ENCODE measurements around the gene ABHD11. TPM values are rescaled to one million over a fixed set of nuclear protein-coding genes. Genes with fewer than 3 reads are reported as not detected.

ABHD11 gene
- total and polyA plus RNA-seq, 2 experiments from 2014 or later = 18.1 to 20.8 TPM

DNA sequence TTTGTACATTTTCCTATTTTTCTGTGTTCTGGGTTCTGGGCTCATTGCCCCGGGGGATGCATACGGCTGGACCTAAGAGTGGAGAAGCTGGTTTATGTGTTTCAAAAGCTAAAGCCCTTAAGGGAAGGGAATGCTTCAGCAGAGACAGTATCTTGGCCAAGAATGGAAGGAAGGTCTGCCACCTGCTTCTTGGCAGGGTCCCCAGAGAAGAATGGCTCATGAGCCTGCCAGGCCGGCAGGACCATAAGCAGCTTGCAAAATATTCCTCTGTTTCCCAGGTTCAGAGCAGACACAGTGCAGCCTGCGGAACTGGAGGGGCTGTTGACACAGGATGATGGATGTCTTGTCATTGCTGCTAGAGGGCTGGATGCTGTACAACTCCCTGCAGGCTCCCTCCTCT lies 7.8 kb upstream of the ABHD11 start:
- H3K27ac ChIP-seq = no peak overlapping the region
- H3K9me2 ChIP-seq (ENCODE audit: insufficient read depth) = no peaks in the 10 kb centered on the region
- H3F3A ChIP-seq (ENCODE audit: insufficient read depth) = no peaks in the 10 kb centered on the region
- no peaks in the 10 kb centered on the region for H3K79me2 ChIP-seq (ENCODE audit: insufficient read depth)
- no peak for DNase-seq
- H2AFZ ChIP-seq = no peak overlapping the region
- no peaks in the 10 kb centered on the region for H4K20me1 ChIP-seq (ENCODE audit: insufficient read depth)
- no peaks in the 10 kb centered on the region for H3K27me3 ChIP-seq (replicated peaks; ENCODE audit: insufficient read depth)
- H3K4me1 ChIP-seq (ENCODE audit: insufficient read depth) = no peaks in the 10 kb centered on the region
- H3K4me2 ChIP-seq (ENCODE audit: unreplicated experiment) = no peak overlapping the region
- H3K9ac ChIP-seq = no peak overlapping the region
- H3K9me3 ChIP-seq (ENCODE audit: low read depth) = no peaks in the 10 kb centered on the region
- WGBS, 2 experiments (ENCODE audit: low coverage in 1 of 2, low lambda C conversion rate in 2 of 2, missing lambda C conversion rate in 2 of 2) = 78 to 81% methylated on average over 4 of the region's 4 CpGs
- in situ Hi-C loops (cut with MboI) = no loop called here
- TF ChIP-seq EZH2phosphoT487 (IDR thresholded peaks at IDR 0.05; ENCODE audit: insufficient read depth, low read depth) (no peak), EZH2 (IDR thresholded peaks at IDR 0.05; ENCODE audit: insufficient read depth, poor library complexity, severe bottlenecking) (no peak)
- no peak overlapping the region for H3K4me3 ChIP-seq
- no peaks in the 10 kb centered on the region for H3K36me3 ChIP-seq (ENCODE audit: low read depth)

DNA sequence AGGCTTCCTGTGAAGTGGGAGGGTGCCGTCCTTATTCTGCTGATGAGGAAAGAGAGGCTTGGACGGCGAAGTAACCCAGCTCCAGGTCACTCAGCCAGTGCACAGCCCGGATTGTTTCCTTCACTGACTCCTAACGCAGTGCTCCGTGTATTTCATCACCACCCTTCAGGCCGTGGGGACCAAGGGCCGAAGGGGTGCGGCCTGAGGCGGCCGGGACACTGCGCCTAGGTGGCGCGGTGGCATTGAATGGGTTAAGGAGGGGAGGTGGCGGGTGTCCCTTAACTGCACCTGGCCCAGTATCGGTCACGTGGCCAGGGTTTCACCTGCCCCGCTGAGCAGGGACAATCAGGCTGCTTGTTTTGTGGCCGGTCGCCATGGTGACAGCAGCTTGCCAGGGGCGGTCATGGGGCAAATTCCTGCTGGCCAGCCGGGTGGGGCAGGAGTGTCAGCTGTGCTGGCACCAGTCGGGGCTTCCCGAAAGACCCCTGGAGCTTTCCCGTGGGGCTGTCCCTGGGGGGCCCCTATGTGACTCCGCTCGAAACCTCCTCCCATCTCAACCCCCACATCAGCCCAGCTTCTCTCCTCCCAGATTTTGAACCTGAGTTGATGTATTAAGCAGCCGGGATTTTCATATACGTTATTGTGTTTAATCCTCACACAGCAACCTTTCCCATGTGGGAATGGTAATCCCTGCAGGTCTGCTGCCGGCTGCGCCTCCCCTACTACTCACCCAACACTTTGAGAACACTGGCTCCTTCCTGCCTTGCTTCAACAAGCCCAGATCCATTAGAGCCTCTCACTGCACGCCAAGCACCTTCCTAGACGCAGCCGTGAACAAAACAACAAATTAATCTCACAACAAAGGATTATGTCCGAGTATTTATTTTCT lies 4.4 kb upstream of the ABHD11 start:
- Histone ChIP-seq H3K27ac (no peak overlapping the region), H3K9ac (no peak overlapping the region)

GRCh38 chr7:73742338-73742752 lies 3.7 kb upstream of the ABHD11 start:
- Histone ChIP-seq H3K79me2 (ENCODE audit: insufficient read depth) (no peaks in the 10 kb centered on the region), H3K4me1 (ENCODE audit: insufficient read depth) (no peaks in the 10 kb centered on the region), H4K20me1 (ENCODE audit: insufficient read depth) (no peaks in the 10 kb centered on the region), H3F3A (ENCODE audit: insufficient read depth) (no peaks in the 10 kb centered on the region), H3K4me3 (no peak overlapping the region), H3K36me3 (ENCODE audit: low read depth) (no peaks in the 10 kb centered on the region), H3K9me3 (ENCODE audit: low read depth) (no peaks in the 10 kb centered on the region), H3K4me2 (ENCODE audit: unreplicated experiment) (no peak overlapping the region), H3K27ac (no peak overlapping the region), H2AFZ (no peak overlapping the region), H3K9me2 (ENCODE audit: insufficient read depth) (no peaks in the 10 kb centered on the region), H3K9ac (no peak overlapping the region), H3K27me3 (replicated peaks; ENCODE audit: insufficient read depth) (no peaks in the 10 kb centered on the region)
- in situ Hi-C loops (cut with MboI) = no loop called here
- WGBS, 2 experiments (ENCODE audit: low coverage in 1 of 2, low lambda C conversion rate in 2 of 2, missing lambda C conversion rate in 2 of 2) = 66 to 73% methylated on average over 7 of the region's 7 CpGs
- TF ChIP-seq EZH2phosphoT487 (IDR thresholded peaks at IDR 0.05; ENCODE audit: insufficient read depth, low read depth) = no peak
- no peak for TF ChIP-seq EZH2 (IDR thresholded peaks at IDR 0.05; ENCODE audit: insufficient read depth, poor library complexity, severe bottlenecking)
- DNase-seq = no peak

More for the DNA sequence above, 4.4 kb upstream of the ABHD11 start:
- no peaks in the 10 kb centered on the region for H3K36me3 ChIP-seq (ENCODE audit: low read depth)
- TF ChIP-seq EZH2 (IDR thresholded peaks at IDR 0.05; ENCODE audit: insufficient read depth, poor library complexity, severe bottlenecking) = no peak
- TF ChIP-seq EZH2phosphoT487 (IDR thresholded peaks at IDR 0.05; ENCODE audit: insufficient read depth, low read depth) = no peak
- 66 to 69% methylated on average over 29 to 35 of the region's 35 CpGs for WGBS, 2 experiments (ENCODE audit: low coverage in 1 of 2, low lambda C conversion rate in 2 of 2, missing lambda C conversion rate in 2 of 2)
- H3K27me3 ChIP-seq (replicated peaks; ENCODE audit: insufficient read depth) = no peaks in the 10 kb centered on the region
- no peaks in the 10 kb centered on the region for H3K9me3 ChIP-seq (ENCODE audit: low read depth)
- H3K4me1 ChIP-seq (ENCODE audit: insufficient read depth) = no peaks in the 10 kb centered on the region
- H3K79me2 ChIP-seq (ENCODE audit: insufficient read depth) = no peaks in the 10 kb centered on the region
- H3K4me2 ChIP-seq (ENCODE audit: unreplicated experiment) = no peak overlapping the region
- no peak overlapping the region for H3K4me3 ChIP-seq
- H2AFZ ChIP-seq = no peak overlapping the region
- in situ Hi-C loops (cut with MboI) = no loop called here
- no peak for DNase-seq
- H4K20me1 ChIP-seq (ENCODE audit: insufficient read depth) = no peaks in the 10 kb centered on the region
- H3F3A ChIP-seq (ENCODE audit: insufficient read depth) = no peaks in the 10 kb centered on the region
- no peaks in the 10 kb centered on the region for H3K9me2 ChIP-seq (ENCODE audit: insufficient read depth)

DNA sequence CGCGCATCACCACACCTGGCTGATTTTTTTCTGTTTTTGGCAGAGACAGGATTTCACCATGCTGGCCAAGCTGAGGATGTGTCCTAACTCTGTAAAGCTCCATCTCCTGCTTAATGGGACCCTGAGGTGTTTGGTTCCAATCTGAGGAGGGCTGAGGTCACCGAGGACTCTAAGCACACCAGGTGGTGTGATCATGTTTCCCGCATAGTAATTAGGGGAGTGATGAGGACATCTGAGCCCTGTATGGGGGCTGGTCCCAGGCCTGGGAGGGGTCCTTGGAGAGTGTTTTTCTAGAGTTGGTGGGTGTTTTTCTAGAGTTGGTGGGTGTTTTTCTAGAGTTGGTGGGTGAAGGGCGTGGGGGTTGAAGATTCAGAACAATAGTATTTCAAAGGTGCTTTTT lies 3.0 kb upstream of the ABHD11 start:
- Histone ChIP-seq H2AFZ (no peak overlapping the region), H3K9me3 (ENCODE audit: low read depth) (no peaks in the 10 kb centered on the region), H3K4me3 (no peak overlapping the region), H4K20me1 (ENCODE audit: insufficient read depth) (no peaks in the 10 kb centered on the region), H3K27me3 (replicated peaks; ENCODE audit: insufficient read depth) (no peaks in the 10 kb centered on the region), H3K9ac (no peak overlapping the region), H3K27ac (no peak overlapping the region), H3K4me1 (ENCODE audit: insufficient read depth) (no peaks in the 10 kb centered on the region), H3K36me3 (ENCODE audit: low read depth) (no peaks in the 10 kb centered on the region), H3K79me2 (ENCODE audit: insufficient read depth) (no peaks in the 10 kb centered on the region), H3K4me2 (ENCODE audit: unreplicated experiment) (no peak overlapping the region), H3K9me2 (ENCODE audit: insufficient read depth) (no peaks in the 10 kb centered on the region), H3F3A (ENCODE audit: insufficient read depth) (no peaks in the 10 kb centered on the region)
- in situ Hi-C loops (cut with MboI) = no loop called here
- WGBS, 2 experiments (ENCODE audit: low coverage in 1 of 2, low lambda C conversion rate in 2 of 2, missing lambda C conversion rate in 2 of 2) = 90 to 96% methylated on average over 5 of the region's 5 CpGs
- no peak for DNase-seq
- no peak for TF ChIP-seq EZH2phosphoT487 (IDR thresholded peaks at IDR 0.05; ENCODE audit: insufficient read depth, low read depth)
- TF ChIP-seq EZH2 (IDR thresholded peaks at IDR 0.05; ENCODE audit: insufficient read depth, poor library complexity, severe bottlenecking) = no peak
